OCI-LY7 (cell line): Measurements from ENCODE around the gene TWF2.

Source experiments
- EZH2phosphoT487 ChIP-seq: fragments of 200-600 bp; sonication (generic); IDR thresholded peaks from 2 replicates; pipeline ENCODE4 v1.6.1; 2018; ENCODE audit warnings: low read depth, borderline replicate concordance, mild to moderate bottlenecking, mixed run types, antibody characterized with exemption, low read length, moderate library complexity, mixed read lengths
- TF ChIP-seq, protein P1 (sequence below): fragments of 200-600 bp; sonication (generic); conservative IDR thresholded peaks from 2 replicates; pipeline ENCODE4 v1.5.1; 2014; ENCODE audit warnings: mild to moderate bottlenecking, antibody characterized with exemption, low read length, moderate library complexity, mixed read lengths

DNA sequence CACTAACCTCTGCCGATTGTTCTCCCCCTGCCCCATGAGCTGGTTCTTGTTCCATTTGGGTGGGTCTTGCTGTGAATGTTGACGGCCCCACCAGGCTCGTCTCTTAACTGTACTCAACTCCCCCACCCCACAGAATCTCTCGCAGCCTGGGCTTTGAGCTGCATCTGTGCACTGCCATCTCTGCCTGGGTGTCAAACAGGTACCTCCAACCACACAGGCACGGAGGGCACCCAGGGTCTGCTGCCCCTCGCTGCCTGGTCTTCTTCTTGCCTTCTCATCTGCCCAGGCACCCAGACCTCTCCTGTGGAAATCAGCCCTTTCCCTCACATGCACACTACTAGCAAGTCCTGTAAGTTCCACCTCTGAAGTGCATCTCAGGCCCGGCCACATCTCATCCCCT is 23.6 kb downstream of the TWF2 start:
- TF ChIP-seq, protein P1, sequence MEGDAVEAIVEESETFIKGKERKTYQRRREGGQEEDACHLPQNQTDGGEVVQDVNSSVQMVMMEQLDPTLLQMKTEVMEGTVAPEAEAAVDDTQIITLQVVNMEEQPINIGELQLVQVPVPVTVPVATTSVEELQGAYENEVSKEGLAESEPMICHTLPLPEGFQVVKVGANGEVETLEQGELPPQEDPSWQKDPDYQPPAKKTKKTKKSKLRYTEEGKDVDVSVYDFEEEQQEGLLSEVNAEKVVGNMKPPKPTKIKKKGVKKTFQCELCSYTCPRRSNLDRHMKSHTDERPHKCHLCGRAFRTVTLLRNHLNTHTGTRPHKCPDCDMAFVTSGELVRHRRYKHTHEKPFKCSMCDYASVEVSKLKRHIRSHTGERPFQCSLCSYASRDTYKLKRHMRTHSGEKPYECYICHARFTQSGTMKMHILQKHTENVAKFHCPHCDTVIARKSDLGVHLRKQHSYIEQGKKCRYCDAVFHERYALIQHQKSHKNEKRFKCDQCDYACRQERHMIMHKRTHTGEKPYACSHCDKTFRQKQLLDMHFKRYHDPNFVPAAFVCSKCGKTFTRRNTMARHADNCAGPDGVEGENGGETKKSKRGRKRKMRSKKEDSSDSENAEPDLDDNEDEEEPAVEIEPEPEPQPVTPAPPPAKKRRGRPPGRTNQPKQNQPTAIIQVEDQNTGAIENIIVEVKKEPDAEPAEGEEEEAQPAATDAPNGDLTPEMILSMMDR: no peak
- TF ChIP-seq EZH2phosphoT487: no peak
